Stimulated activated naive CD8-positive, alpha-beta T cell treated with anti-CD3 and anti-CD28 coated beads, Interleukin-15, amount 100 ng/mL, for 72 hours (primary cell): ENCODE measurements around the gene BRD9.
A peak's percentile ranks its signal among the peaks of the same experiment; 100 is the strongest.
"Not testable (repeated sequence)": the region's sequence is repeated elsewhere in the genome, so short reads cannot be mapped to it uniquely, and the experiment has no call there.

Source experiments
- ATAC-seq: fragments of 150-1000 bp; cut with Tn5 transposase; 2 replicates; pipeline ENCODE4 v1.10.0; 2021; ENCODE audit warnings: mild to moderate bottlenecking, moderate library complexity
- DNase-seq, 2 donors: peaks; one replicate each; pipeline ENCODE4 v3.0.0; 2021 to 2022
- H3K27ac Mint-ChIP-seq, 2 donors: one replicate each; pipeline ENCODE4 v1.8.0; 2022; ENCODE audit warnings: mild to moderate bottlenecking in 2 of 2, mixed read lengths in 2 of 2, moderate library complexity in 2 of 2
- H3K27me3 Mint-ChIP-seq: one replicate; pipeline ENCODE4 v1.8.0; 2022; ENCODE audit warnings: mixed read lengths
- H3K4me1 Mint-ChIP-seq: one replicate; pipeline ENCODE4 v1.8.0; 2022; ENCODE audit warnings: mild to moderate bottlenecking, mixed read lengths
- H3K4me3 Mint-ChIP-seq, 2 donors: one replicate each; pipeline ENCODE4 v1.8.0; 2022; ENCODE audit warnings: mild to moderate bottlenecking in 2 of 2, mixed read lengths in 2 of 2, moderate library complexity in 1 of 2
- H3K9me3 Mint-ChIP-seq, 2 donors: one replicate each; pipeline ENCODE4 v1.8.0; 2022; ENCODE audit warnings: mixed read lengths in 2 of 2

The BRD9 gene

GRCh38 chr5:863244-863805 is 29.3 kb downstream of the BRD9 start:
- ATAC-seq (no peak), DNase-seq (no peak)
- no peaks in the 10 kb centered on the region for H3K9me3 Mint-ChIP-seq
- no peaks in the 10 kb centered on the region for H3K4me1 Mint-ChIP-seq
- no peak overlapping the region for H3K4me3 Mint-ChIP-seq
- H3K27ac Mint-ChIP-seq: no peak overlapping the region
- H3K27me3 Mint-ChIP-seq: no peaks in the 10 kb centered on the region

- H3K27ac Mint-ChIP-seq: no peak overlapping the region
- no peak for DNase-seq
- no peaks in the 10 kb centered on the region for H3K4me1 Mint-ChIP-seq
- no peak overlapping the region for H3K4me3 Mint-ChIP-seq
- ATAC-seq: no peak
- H3K27me3 Mint-ChIP-seq: no peaks in the 10 kb centered on the region
- H3K9me3 Mint-ChIP-seq: no peaks in the 10 kb centered on the region
Measured at GRCh38 chr5:862367-863243, 30.0 kb downstream of the BRD9 start.

DNA sequence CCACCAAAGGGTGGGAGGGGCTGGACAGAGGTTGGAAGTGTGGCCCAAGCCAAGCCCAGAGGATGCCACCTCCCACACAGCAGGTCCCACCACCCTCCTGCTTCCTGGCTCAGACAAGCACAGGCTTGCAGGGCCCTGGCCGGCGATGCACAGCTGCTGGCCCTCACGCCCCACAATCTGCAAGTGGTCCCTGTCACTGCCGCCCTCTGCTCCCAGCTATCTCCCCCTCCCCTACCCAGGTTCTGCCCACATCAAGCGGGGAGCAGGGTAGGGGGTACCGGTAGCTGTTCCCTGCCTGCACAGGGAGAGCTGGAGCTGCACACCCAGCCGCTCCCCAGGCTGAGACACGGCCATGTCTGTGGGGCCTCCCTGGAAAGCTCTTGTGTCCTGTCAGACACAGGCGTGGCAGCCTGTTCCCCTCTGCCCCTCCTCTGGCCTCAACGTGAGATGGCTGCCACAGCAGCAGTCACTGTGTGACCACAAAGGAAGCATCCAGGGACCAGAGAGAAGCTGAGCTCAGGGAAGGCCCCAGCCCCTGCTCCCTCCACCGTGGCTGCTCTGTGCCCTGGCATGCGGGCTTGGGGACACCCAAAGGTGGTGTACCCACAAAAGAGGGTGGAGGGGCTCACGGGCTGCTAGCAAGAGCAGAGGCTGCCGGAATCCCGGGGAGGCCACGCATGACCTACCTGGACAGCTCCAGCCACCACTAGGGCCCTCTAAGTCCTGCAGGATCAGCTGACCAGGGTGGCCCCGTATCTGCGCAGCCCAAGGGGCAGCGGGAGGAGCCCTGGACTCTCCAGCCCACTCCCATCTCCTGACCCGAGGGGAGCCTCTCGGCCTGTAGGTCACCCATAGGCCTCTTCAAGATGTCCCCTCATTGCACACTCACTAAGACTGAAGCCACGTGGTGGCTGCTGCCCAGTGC is 30.9 kb downstream of the BRD9 start:
- DNase-seq: no peak
- no peaks in the 10 kb centered on the region for H3K4me1 Mint-ChIP-seq
- no peaks in the 10 kb centered on the region for H3K27me3 Mint-ChIP-seq
- H3K9me3 Mint-ChIP-seq: no peaks in the 10 kb centered on the region
- no peak overlapping the region for H3K27ac Mint-ChIP-seq
- peak; percentile 13 for ATAC-seq
- H3K4me3 Mint-ChIP-seq: no peak overlapping the region

- H3K4me1 Mint-ChIP-seq: no peaks in the 10 kb centered on the region
- DNase-seq (no peak), ATAC-seq (peak; percentile 18)
- no peaks in the 10 kb centered on the region for H3K27me3 Mint-ChIP-seq
- no peaks in the 10 kb centered on the region for H3K9me3 Mint-ChIP-seq
- peak overlapping the region in 1 of 2 donors; percentile 7 for H3K27ac Mint-ChIP-seq
- H3K4me3 Mint-ChIP-seq: no peak overlapping the region
Measured at GRCh38 chr5:860506-861150, 32.0 kb downstream of the BRD9 start.

DNA sequence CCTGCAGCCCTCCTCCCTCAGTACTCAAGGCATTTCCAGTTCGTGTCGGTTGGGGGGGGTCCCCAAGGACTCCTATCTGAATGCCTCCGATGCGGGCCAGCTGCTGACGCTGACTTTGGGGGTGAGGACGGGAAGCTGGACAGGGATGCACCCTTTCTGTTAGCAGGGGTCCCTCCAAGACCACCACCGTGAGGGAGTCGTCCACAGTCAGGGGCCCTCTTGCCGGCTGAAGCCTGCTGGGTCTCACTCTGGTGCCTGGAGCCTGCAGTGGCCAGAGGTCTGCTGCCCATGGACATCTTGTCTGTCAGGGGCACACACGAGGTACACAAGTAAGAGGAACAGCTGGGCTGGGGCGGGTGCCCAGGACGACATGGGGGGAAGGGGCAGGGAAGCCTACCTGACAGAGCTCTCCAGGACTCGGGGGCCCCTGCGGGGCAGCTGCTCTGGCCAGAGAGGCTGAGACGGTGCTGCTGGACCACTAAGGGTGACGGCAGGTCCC is 32.8 kb downstream of the BRD9 start:
- H3K4me3 Mint-ChIP-seq: no peak overlapping the region
- ATAC-seq: no peak
- no peaks in the 10 kb centered on the region for H3K9me3 Mint-ChIP-seq
- H3K27ac Mint-ChIP-seq: no peak overlapping the region
- H3K27me3 Mint-ChIP-seq: no peaks in the 10 kb centered on the region
- H3K4me1 Mint-ChIP-seq: no peaks in the 10 kb centered on the region
- DNase-seq: no peak

- no peak overlapping the region for H3K4me3 Mint-ChIP-seq
- DNase-seq (no peak), ATAC-seq (no peak)
- no peak overlapping the region for H3K27ac Mint-ChIP-seq
- no peaks in the 10 kb centered on the region for H3K4me1 Mint-ChIP-seq
- no peaks in the 10 kb centered on the region for H3K9me3 Mint-ChIP-seq
- H3K27me3 Mint-ChIP-seq: no peaks in the 10 kb centered on the region
Measured at GRCh38 chr5:859391-859790, 33.2 kb downstream of the BRD9 start.

- H3K4me3 Mint-ChIP-seq: no peak overlapping the region
- no peaks in the 10 kb centered on the region for H3K4me1 Mint-ChIP-seq
- H3K9me3 Mint-ChIP-seq: no peaks in the 10 kb centered on the region
- ATAC-seq: no peak
- no peaks in the 10 kb centered on the region for H3K27me3 Mint-ChIP-seq
- DNase-seq: no peak
- H3K27ac Mint-ChIP-seq: peak overlapping the region in 1 of 2 donors; percentile 87
Measured at GRCh38 chr5:858726-859125, 33.9 kb downstream of the BRD9 start.

- Mint-ChIP-seq H3K27me3 (peaks cover 15% of the 10 kb centered on the region), H3K4me3 (no peak overlapping the region), H3K9me3 (no peaks in the 10 kb centered on the region), H3K4me1 (no peaks in the 10 kb centered on the region), H3K27ac (no peak overlapping the region)
- DNase-seq (peak in 1 of 2 donors; percentile 30), ATAC-seq (peak; percentile 33)
Measured at GRCh38 chr5:856531-857425, 35.8 kb downstream of the BRD9 start.

- DNase-seq (peak; percentile 26 to 28), ATAC-seq (peak; percentile 53)
Measured at GRCh38 chr5:855771-856530, 36.6 kb downstream of the BRD9 start.

DNA sequence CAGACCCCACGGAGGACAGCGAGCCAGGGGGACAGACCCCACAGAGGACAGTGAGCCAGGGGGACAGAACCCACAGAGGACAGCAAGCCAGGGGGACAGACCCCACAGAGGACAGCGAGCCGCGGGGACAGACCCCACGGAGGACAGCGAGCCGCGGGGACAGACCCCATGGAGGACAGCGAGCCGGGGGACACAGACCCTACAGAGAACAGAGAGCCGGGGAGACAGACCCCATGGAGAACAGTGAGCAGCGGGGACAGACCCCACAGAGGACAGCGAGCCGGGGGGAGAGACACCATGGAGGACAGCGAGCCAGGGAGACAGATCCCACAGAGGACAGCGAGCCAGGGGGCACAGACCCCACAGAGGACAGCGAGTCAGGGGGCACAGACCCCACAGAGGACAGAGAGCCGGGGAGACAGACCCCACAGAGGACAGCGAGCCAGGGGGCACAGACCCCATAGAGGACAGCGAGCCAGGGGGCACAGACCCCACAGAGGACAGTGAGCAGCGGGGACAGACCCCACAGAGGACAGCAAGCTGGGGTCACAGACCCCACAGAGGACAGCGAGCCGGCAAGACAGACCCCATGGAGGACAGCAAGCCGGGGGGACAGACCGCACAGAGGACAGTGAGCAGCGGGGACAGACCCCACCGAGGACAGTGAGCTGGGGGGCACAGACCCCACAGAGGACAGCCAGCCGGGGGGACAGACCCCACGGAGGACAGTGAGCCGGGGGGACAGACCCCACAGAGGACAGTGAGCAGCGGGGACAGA is 37.4 kb downstream of the BRD9 start:
- no peak for ATAC-seq

More at GRCh38 chr5:855771-856530, 36.6 kb downstream of the BRD9 start:
- Mint-ChIP-seq H3K4me1 (no peaks in the 10 kb centered on the region), H3K9me3 (no peaks in the 10 kb centered on the region), H3K27ac (no peak overlapping the region), H3K27me3 (peaks cover 21% of the 10 kb centered on the region), H3K4me3 (no peak overlapping the region)

DNA sequence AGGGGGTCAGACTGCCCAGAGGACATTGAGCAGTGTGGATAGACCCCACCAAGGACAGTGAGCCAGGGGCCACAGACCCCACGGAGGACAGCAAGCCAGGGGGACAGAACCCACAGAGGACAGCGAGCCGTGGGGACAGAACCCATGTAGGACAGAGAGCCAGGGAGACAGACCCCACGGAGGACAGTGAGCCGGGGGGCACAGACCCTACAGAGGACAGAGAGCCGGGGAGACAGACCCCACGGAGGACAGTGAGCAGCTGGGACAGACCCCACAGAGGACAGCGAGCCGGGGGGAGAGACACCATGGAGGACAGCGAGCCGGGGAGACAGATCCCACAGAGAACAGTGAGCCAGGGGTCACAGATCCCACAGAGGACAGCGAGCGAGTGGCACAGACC is 38.4 kb downstream of the BRD9 start:
- ATAC-seq (no peak), DNase-seq (no peak)
- H3K4me1 Mint-ChIP-seq: no peaks in the 10 kb centered on the region
- peaks cover 21% of the 10 kb centered on the region for H3K27me3 Mint-ChIP-seq
- no peak overlapping the region for H3K27ac Mint-ChIP-seq
- H3K9me3 Mint-ChIP-seq: no peaks in the 10 kb centered on the region
- H3K4me3 Mint-ChIP-seq: no peak overlapping the region

More for the DNA sequence above, 37.4 kb downstream of the BRD9 start:
- H3K27me3 Mint-ChIP-seq: peaks cover 21% of the 10 kb centered on the region
- no peak for DNase-seq
- no peak overlapping the region for H3K27ac Mint-ChIP-seq
- H3K4me3 Mint-ChIP-seq: no peak overlapping the region
- H3K9me3 Mint-ChIP-seq: no peaks in the 10 kb centered on the region
- H3K4me1 Mint-ChIP-seq: no peaks in the 10 kb centered on the region

GRCh38 chr5:853416-854090 is 39.0 kb downstream of the BRD9 start:
- ATAC-seq: not testable (repeated sequence)

More at GRCh38 chr5:853416-854090, 39.0 kb downstream of the BRD9 start:
- not testable (repeated sequence) for H3K4me1 Mint-ChIP-seq, DNase-seq, H3K27ac Mint-ChIP-seq, H3K4me3 Mint-ChIP-seq, H3K9me3 Mint-ChIP-seq
- H3K27me3 Mint-ChIP-seq: peaks cover 21% of the 10 kb centered on the region
